ENCODE data around the gene STARD13.
"Not testable (repeated sequence)": the region's sequence is repeated elsewhere in the genome, so short reads cannot be mapped to it uniquely, and the experiment has no call there.

Gene STARD13

GRCh38 chr13:33242984-33243617, 42.5 kb downstream of the STARD13 start:
- ChIA-PET POLR2A (no interaction called here), CTCF (interaction anchor here (0.8 to 2.6 kb wide), 2 partner anchors 9 to 15 kb away, joined by 4 to 8 read pairs; no protein-coding TSS in a partner anchor)
- no peak overlapping the region for H3K4me3 ChIP-seq (ENCODE audit: low read depth, low read length)
- no peak for TF ChIP-seq CTCF (IDR thresholded peaks at IDR 0.05; ENCODE audit: insufficient read depth, low read length, missing control alignments)
- no peak for DNase-seq (ENCODE audit: low read depth, low spot score)

DNA sequence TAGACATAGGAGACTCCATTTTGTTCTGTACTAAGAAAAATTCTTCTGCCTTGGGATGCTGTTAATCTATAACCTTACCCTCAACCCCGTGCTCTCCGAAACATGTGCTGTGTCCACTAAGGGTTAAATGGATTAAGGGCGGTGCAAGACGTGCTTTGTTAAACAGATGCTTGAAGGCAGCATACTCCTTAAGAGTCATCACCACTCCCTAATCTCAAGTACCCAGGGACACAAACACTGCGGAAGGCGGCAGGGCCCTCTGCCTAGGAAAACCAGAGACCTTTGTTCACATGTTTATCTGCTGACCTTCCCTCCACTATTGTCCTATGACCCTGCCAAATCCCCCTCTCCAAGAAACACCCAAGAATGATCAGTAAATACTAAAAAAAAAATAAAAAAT, 43.2 kb downstream of the STARD13 start:
- not testable (repeated sequence) for DNase-seq (ENCODE audit: low read depth, low spot score); H3K4me3 ChIP-seq (ENCODE audit: low read depth, low read length)
- ChIA-PET CTCF (interaction anchor here (2.6 kb wide), 1 partner anchor 14 kb away, joined by 8 read pairs; no protein-coding TSS in a partner anchor), POLR2A (interaction anchor here (0.8 kb wide), 1 partner anchor 43 kb away, joined by 3 read pairs; the partner anchor contains the start of gene STARD13)

DNA sequence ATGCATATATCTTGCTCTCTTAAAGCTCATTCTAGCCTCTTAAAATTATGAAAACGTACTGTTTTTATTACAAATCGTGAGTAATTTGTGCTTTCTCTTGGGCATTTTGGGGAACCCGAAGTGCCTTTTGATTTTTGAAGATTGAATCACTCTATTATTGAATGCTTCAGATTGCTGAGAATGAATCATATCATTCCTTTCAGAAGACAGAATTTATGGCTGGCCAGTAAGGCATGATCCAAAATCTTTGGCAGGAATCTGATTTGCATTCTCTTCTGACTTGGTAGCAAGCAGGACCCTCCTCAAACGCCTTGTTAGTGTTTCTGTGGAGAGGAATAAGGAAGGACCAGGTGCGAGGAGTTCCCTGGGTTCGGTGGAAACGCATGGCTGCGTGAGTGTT, 49.5 kb downstream of the STARD13 start:
- ChIA-PET POLR2A (interaction anchor here (1.4 to 1.5 kb wide), 2 partner anchors 22 to 50 kb away, joined by 4 to 5 read pairs; partner anchors contain the start of gene STARD13), CTCF (interaction anchor here (1.2 to 1.3 kb wide), 2 partner anchors 10 to 50 kb away, joined by 3 to 4 read pairs; partner anchors contain the start of gene STARD13)
- DNase-seq (ENCODE audit: low read depth, low spot score): no peak
- H3K4me3 ChIP-seq (ENCODE audit: low read depth, low read length): no peak overlapping the region
- TF ChIP-seq CTCF (IDR thresholded peaks at IDR 0.05; ENCODE audit: insufficient read depth, low read length, missing control alignments): no peak

- no peak overlapping the region for H3K4me3 ChIP-seq (ENCODE audit: low read depth, low read length)
- POLR2A ChIA-PET: interaction anchor here (1.4 to 1.5 kb wide), 2 partner anchors 21 to 50 kb away, joined by 4 to 5 read pairs; partner anchors contain the start of gene STARD13
- DNase-seq (ENCODE audit: low read depth, low spot score): no peak
- TF ChIP-seq CTCF (IDR thresholded peaks at IDR 0.05; ENCODE audit: insufficient read depth, low read length, missing control alignments): no peak
- CTCF ChIA-PET: interaction anchor here (1.2 kb wide), 1 partner anchor 50 kb away, joined by 4 read pairs; the partner anchor contains the start of gene STARD13
Observed at GRCh38 chr13:33235564-33235963, 50.0 kb downstream of the STARD13 start.

DNA sequence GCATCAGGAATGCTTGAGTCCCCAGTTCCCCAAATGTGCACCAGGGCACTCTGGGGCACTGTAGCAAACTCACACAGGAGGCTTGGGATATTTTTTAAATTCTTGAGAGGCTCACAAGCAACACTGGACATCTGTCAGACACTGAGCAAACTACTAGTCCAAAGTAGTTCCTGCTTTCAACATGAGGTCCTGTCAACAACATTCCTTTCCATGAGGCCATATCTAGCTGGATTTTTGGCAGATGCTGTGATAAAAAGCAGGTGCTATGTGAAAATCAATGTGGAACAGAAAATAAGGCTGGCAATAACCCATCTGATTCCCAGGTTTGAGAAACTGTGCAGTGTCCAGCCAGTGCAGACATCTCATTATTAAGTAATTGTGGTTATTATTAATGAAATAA, 50.5 kb downstream of the STARD13 start:
- no peak overlapping the region for H3K4me3 ChIP-seq (ENCODE audit: low read depth, low read length)
- TF ChIP-seq CTCF (IDR thresholded peaks at IDR 0.05; ENCODE audit: insufficient read depth, low read length, missing control alignments): no peak
- no peak for DNase-seq (ENCODE audit: low read depth, low spot score)
- ChIA-PET CTCF (interaction anchor here (1.2 kb wide), 1 partner anchor 51 kb away, joined by 4 read pairs; the partner anchor contains the start of gene STARD13), POLR2A (interaction anchor here (1.4 to 1.5 kb wide), 2 partner anchors 21 to 51 kb away, joined by 4 to 5 read pairs; partner anchors contain the start of gene STARD13)

- CTCF ChIA-PET: interaction anchor here (2.7 kb wide), 1 partner anchor 309 kb away, joined by 8 read pairs; no protein-coding TSS in a partner anchor
Observed at GRCh38 chr13:33233547-33233946, 52.0 kb downstream of the STARD13 start.

More at GRCh38 chr13:33233547-33233946, 52.0 kb downstream of the STARD13 start:
- no peak overlapping the region for H3K4me3 ChIP-seq (ENCODE audit: low read depth, low read length)
- no peak for DNase-seq (ENCODE audit: low read depth, low spot score)
- POLR2A ChIA-PET: no interaction called here
- no peak for TF ChIP-seq CTCF (IDR thresholded peaks at IDR 0.05; ENCODE audit: insufficient read depth, low read length, missing control alignments)

All from AG04449 (cell line).